Omental fat pad (tissue), 4 donors: ENCODE results near the gene VLDLR. TPM values are rescaled to one million over a fixed set of nuclear protein-coding genes. Genes with fewer than 3 reads are reported as not detected.

Experiments
- ATAC-seq: fragments of 150-250 bp; one replicate; pipeline ENCODE4 v1.9.1; 2016; ENCODE audit warnings: mild to moderate bottlenecking, moderate library complexity; ENCODE audit not compliant: low FRiP score
- DNase-seq: peaks from one replicate; pipeline ENCODE4 v3.0.0-alpha.2; 2019; ENCODE audit warnings: low spot score
- total RNA-seq, 4 donors: library from RNA; depleted of rRNA; stranded (reverse); fragments of >200 nt; gene quantifications; one replicate each; pipeline ENCODE4 v1.1.0, GENCODE V29; 2016
- TF ChIP-seq, protein P1 (sequence below), 3 donors: fragments of 450-650 bp; IDR thresholded peaks; one replicate each; pipeline ENCODE4 v1.5.1; 2016 to 2017; ENCODE audit warnings: antibody characterized with exemption in 3 of 3, mild to moderate bottlenecking in 3 of 3, moderate library complexity in 2 of 3

The VLDLR gene
- 10 to 100 TPM in 3 of 4 donors, 1 to 10 TPM in 1; 5.4 to 39.3 (median 16.1) TPM for total RNA-seq

GRCh38 chr9:2621722-2622460 is at the start of gene VLDLR:
TSS of gene VLDLR (plus strand) at chr9:2621787. CDS start at chr9:2622190, 403 bp downstream.
- DNase-seq = peak; percentile 28
- TF ChIP-seq, protein P1, sequence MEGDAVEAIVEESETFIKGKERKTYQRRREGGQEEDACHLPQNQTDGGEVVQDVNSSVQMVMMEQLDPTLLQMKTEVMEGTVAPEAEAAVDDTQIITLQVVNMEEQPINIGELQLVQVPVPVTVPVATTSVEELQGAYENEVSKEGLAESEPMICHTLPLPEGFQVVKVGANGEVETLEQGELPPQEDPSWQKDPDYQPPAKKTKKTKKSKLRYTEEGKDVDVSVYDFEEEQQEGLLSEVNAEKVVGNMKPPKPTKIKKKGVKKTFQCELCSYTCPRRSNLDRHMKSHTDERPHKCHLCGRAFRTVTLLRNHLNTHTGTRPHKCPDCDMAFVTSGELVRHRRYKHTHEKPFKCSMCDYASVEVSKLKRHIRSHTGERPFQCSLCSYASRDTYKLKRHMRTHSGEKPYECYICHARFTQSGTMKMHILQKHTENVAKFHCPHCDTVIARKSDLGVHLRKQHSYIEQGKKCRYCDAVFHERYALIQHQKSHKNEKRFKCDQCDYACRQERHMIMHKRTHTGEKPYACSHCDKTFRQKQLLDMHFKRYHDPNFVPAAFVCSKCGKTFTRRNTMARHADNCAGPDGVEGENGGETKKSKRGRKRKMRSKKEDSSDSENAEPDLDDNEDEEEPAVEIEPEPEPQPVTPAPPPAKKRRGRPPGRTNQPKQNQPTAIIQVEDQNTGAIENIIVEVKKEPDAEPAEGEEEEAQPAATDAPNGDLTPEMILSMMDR (IDR thresholded peaks at IDR 0.05) = no peak
- peak; percentile 46 for ATAC-seq

GRCh38 chr9:2574203-2574602 is 47.4 kb upstream of the VLDLR start:
- ATAC-seq = no peak
- DNase-seq = no peak
- TF ChIP-seq, protein P1 (IDR thresholded peaks at IDR 0.05) = no peak

DNA sequence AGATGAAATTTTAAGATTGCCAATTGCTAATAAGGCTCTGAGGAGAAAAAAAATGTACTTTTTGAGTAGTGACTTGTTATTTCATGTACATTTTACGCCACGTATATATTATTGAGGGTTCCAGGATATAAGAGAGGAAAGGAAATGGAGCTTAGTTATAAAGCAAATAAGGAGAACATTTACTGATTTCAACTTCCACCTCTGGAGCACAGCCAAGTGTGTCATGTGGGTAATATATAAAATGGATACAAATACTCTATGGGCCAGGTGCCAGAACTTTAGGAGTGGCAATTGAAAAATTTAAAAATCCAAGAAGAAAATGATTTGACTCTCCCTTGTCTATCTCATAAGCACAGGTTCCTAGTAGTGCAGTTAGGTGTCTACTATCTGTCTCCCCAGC is 45.0 kb upstream of the VLDLR start:
- TF ChIP-seq, protein P1 (IDR thresholded peaks at IDR 0.05) = no peak
- ATAC-seq (no peak), DNase-seq (no peak)

GRCh38 chr9:2583308-2584013 is 38.1 kb upstream of the VLDLR start:
- ATAC-seq (no peak), DNase-seq (no peak)
- TF ChIP-seq, protein P1 (IDR thresholded peaks at IDR 0.05) = no peak

GRCh38 chr9:2591967-2592366 is 29.6 kb upstream of the VLDLR start:
- ATAC-seq (no peak), DNase-seq (no peak)
- TF ChIP-seq, protein P1 (IDR thresholded peaks at IDR 0.05) = no peak

DNA sequence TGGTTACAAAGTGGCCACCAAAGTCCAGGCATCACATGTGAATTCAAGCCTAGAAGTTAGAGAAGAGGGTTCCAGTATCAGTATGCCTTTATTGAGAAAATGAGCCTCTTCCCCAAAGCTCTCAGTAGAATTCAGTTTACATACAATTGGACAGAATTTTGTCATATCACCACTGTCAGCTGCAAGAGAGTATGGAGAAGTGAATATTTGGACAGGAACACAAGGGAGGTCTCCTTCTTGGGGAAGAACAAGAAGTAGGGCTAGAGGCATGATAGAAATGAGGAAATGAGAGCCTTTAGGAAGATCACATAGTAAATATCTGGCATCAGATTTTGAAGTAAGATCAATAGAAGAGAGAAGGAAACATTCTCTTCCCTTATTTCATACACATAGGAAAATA is 27.8 kb upstream of the VLDLR start:
- TF ChIP-seq, protein P1 (IDR thresholded peaks at IDR 0.05) = no peak
- ATAC-seq (no peak), DNase-seq (no peak)
